Epithelial cell of esophagus (primary cell): ENCODE measurements around the gene RTP2.

ENCODE experiments used
- DNase-seq: peaks from one replicate; pipeline ENCODE4 v3.0.0; 2010; ENCODE audit warnings: low read depth
- H3K4me3 ChIP-seq: 2 replicates; pipeline ENCODE4 v1.5.1; 2011; ENCODE audit warnings: mild to moderate bottlenecking, low read length, control low read depth
- CTCF ChIP-seq: IDR thresholded peaks from 2 replicates; pipeline ENCODE4 v1.5.1; 2011; ENCODE audit warnings: low read depth, mild to moderate bottlenecking, low read length, control low read depth, inconsistent platforms; ENCODE audit not compliant: insufficient read depth; ENCODE audit errors: missing control alignments

The RTP2 gene

GRCh38 chr3:187746059-187746441 lies 43.7 kb upstream of the RTP2 start:
- no peak for TF ChIP-seq CTCF
- peak overlapping the region; percentile 69 for H3K4me3 ChIP-seq
- DNase-seq = no peak

- peak; percentile 98 for DNase-seq
- no peak for TF ChIP-seq CTCF
Observed at GRCh38 chr3:187745201-187746058, 43.1 kb upstream of the RTP2 start, which contains the start of gene BCL6. BCL6 (minus strand) TSS chr3:187745468; CDS start chr3:187733693, 11,775 bp downstream.

GRCh38 chr3:187744169-187745151 lies 42.1 kb upstream of the RTP2 start:
- H3K4me3 ChIP-seq = peak overlapping the region; percentile 69
- TF ChIP-seq CTCF = no peak
- peak; percentile 41 for DNase-seq

More at GRCh38 chr3:187745201-187746058, 43.1 kb upstream of the RTP2 start, which contains the start of gene BCL6:
- peak within 1 kb of the TSS; percentile 69 for H3K4me3 ChIP-seq

- H3K4me3 ChIP-seq = peak overlapping the region; percentile 69
- TF ChIP-seq CTCF = no peak
- DNase-seq = peak; percentile 32
Observed at GRCh38 chr3:187743195-187744141, 41.1 kb upstream of the RTP2 start.

- peak overlapping the region; percentile 69 for H3K4me3 ChIP-seq
- DNase-seq = peak; percentile 41
- TF ChIP-seq CTCF = no peak
Observed at GRCh38 chr3:187742351-187743171, 40.2 kb upstream of the RTP2 start.
